ENCODE results near the gene ATF7. TPM values are rescaled to one million over a fixed set of nuclear protein-coding genes. Genes with fewer than 3 reads are reported as not detected.

Gene ATF7
- polyA plus RNA-seq, 3 donors, result 21.7 to 27.9 (median 24.4) TPM

DNA sequence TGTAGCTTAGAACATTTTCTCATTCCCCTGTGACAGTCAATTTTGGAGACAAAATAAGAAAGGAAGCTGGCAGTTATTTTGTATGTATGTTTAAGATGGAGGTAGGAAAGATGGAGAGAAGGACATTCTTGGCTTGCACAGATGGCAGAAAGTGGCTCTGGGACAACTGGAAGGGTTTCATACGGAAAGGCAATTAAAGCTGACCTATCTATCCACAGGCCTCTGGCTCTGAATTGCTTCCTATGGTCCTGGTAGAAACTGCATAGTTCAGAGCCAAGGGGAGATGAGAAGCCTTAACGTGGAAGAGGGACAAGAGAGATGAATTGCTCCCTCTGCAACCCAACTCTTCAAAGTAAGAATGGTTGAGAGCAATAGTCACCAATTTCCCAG, 110.9 kb downstream of the ATF7 start:
- H3K4me1 Mint-ChIP-seq, result no peaks in the 10 kb centered on the region
- no peak overlapping the region for H3K4me3 ChIP-seq (replicated peaks in 1 of 3; ENCODE audit: low read depth in 2 of 3, low read length in 3 of 3)
- DNase-seq, result no peak
- no CpG with 5 or more reads among the region's 2 CpGs for WGBS (ENCODE audit: insufficient coverage)
- no peaks in the 10 kb centered on the region for H3K9me3 Mint-ChIP-seq
- H2AFZ ChIP-seq (ENCODE audit: insufficient read depth, low read depth, low read length, poor library complexity, severe bottlenecking), result no peak overlapping the region
- H4K20me1 ChIP-seq (ENCODE audit: insufficient read depth, low read length), result no peaks in the 10 kb centered on the region
- peaks cover 96 to 100% of the 10 kb centered on the region in 2 donors for H3K36me3 ChIP-seq (replicated peaks in 1 of 2; ENCODE audit: control insufficient read depth in 1 of 2, insufficient read depth in 2 of 2, low read length in 2 of 2)
- no peak overlapping the region for H3K9ac ChIP-seq (ENCODE audit: insufficient read depth, low read length, poor library complexity, severe bottlenecking)
- peaks cover 82 to 95% of the 10 kb centered on the region in 2 donors for H3K36me3 Mint-ChIP-seq
- no peak overlapping the region for H3K27ac Mint-ChIP-seq
- no peaks in the 10 kb centered on the region for H3K27me3 ChIP-seq (ENCODE audit: control insufficient read depth in 2 of 2, insufficient read depth in 2 of 2, low read length in 2 of 2)
- H3K9me3 ChIP-seq (replicated peaks in 1 of 2; ENCODE audit: control insufficient read depth in 1 of 2, insufficient read depth in 1 of 2, low read length in 2 of 2), result no peaks in the 10 kb centered on the region
- H3K4me3 Mint-ChIP-seq, result no peak overlapping the region
- intact Hi-C loops (cut with micrococcal nuclease), result no loop called here
- TF ChIP-seq, protein P1, sequence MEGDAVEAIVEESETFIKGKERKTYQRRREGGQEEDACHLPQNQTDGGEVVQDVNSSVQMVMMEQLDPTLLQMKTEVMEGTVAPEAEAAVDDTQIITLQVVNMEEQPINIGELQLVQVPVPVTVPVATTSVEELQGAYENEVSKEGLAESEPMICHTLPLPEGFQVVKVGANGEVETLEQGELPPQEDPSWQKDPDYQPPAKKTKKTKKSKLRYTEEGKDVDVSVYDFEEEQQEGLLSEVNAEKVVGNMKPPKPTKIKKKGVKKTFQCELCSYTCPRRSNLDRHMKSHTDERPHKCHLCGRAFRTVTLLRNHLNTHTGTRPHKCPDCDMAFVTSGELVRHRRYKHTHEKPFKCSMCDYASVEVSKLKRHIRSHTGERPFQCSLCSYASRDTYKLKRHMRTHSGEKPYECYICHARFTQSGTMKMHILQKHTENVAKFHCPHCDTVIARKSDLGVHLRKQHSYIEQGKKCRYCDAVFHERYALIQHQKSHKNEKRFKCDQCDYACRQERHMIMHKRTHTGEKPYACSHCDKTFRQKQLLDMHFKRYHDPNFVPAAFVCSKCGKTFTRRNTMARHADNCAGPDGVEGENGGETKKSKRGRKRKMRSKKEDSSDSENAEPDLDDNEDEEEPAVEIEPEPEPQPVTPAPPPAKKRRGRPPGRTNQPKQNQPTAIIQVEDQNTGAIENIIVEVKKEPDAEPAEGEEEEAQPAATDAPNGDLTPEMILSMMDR (IDR thresholded peaks at IDR 0.05), result no peak
- no peaks in the 10 kb centered on the region for H3K4me1 ChIP-seq (ENCODE audit: control insufficient read depth in 1 of 2, insufficient read depth in 2 of 2, low read length in 2 of 2)
- no peak overlapping the region for H3K4me2 ChIP-seq (replicated peaks; ENCODE audit: extremely low read depth, low read length, poor library complexity, severe bottlenecking)
- no peaks in the 10 kb centered on the region for H3K79me2 ChIP-seq (ENCODE audit: insufficient read depth, low read length)
- H3K27ac ChIP-seq (ENCODE audit: low read depth in 1 of 2, low read length in 2 of 2), result peak overlapping the region in 1 of 2 donors; percentile 29
- no peaks in the 10 kb centered on the region for H3K27me3 Mint-ChIP-seq (ENCODE audit: low read depth in 3 of 3)

DNA sequence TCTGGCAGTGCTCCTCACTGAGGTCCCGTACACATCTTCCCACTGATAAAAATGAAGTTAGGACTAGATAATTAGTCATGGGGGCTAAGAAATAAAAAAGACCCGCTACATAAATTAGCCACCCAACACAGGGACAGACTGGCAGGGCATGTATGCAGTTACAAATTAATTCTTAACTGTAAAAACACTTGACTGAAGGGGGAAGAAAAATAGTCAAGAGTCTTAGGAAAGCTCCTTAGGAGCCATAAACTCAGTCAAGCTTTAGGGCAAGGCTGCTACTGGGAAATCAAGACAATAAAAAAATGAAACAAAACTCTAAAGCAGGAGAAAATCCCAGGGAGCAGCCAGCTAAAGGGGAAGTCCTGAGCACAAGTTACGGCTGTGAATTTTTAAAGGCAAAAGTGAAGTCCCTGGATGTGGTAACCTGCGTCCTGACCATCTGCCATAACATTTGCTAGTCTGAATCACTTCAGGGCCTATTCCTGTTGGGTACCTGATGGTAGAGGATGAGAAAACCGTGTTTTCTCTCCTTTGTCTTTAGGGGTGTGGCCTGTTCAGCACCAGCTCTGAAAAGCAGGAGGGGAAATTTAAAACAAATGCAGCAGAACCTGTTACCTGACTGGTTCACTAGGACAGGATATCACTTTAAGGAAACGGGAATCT, 111.4 kb downstream of the ATF7 start:
- Mint-ChIP-seq H3K4me1 (no peaks in the 10 kb centered on the region), H3K27me3 (ENCODE audit: low read depth in 3 of 3) (no peaks in the 10 kb centered on the region), H3K4me3 (no peak overlapping the region), H3K27ac (no peak overlapping the region), H3K36me3 (peaks cover 78 to 94% of the 10 kb centered on the region in 2 donors), H3K9me3 (no peaks in the 10 kb centered on the region)
- Histone ChIP-seq H3K4me2 (replicated peaks; ENCODE audit: extremely low read depth, low read length, poor library complexity, severe bottlenecking) (no peak overlapping the region), H3K9ac (ENCODE audit: insufficient read depth, low read length, poor library complexity, severe bottlenecking) (no peak overlapping the region), H3K4me1 (ENCODE audit: control insufficient read depth in 1 of 2, insufficient read depth in 2 of 2, low read length in 2 of 2) (no peaks in the 10 kb centered on the region), H3K79me2 (ENCODE audit: insufficient read depth, low read length) (no peaks in the 10 kb centered on the region), H3K27ac (ENCODE audit: low read depth in 1 of 2, low read length in 2 of 2) (no peak overlapping the region), H3K36me3 (replicated peaks in 1 of 2; ENCODE audit: control insufficient read depth in 1 of 2, insufficient read depth in 2 of 2, low read length in 2 of 2) (peaks cover 93 to 99% of the 10 kb centered on the region in 2 donors), H4K20me1 (ENCODE audit: insufficient read depth, low read length) (no peaks in the 10 kb centered on the region), H3K27me3 (ENCODE audit: control insufficient read depth in 2 of 2, insufficient read depth in 2 of 2, low read length in 2 of 2) (no peaks in the 10 kb centered on the region), H3K9me3 (replicated peaks in 1 of 2; ENCODE audit: control insufficient read depth in 1 of 2, insufficient read depth in 1 of 2, low read length in 2 of 2) (no peaks in the 10 kb centered on the region), H2AFZ (ENCODE audit: insufficient read depth, low read depth, low read length, poor library complexity, severe bottlenecking) (no peak overlapping the region), H3K4me3 (replicated peaks in 1 of 3; ENCODE audit: low read depth in 2 of 3, low read length in 3 of 3) (no peak overlapping the region)
- DNase-seq, result no peak
- intact Hi-C loops (cut with micrococcal nuclease), result no loop called here
- TF ChIP-seq, protein P1 (IDR thresholded peaks at IDR 0.05), result no peak
- WGBS (ENCODE audit: insufficient coverage), result 57% methylated on average over 2 of the region's 6 CpGs

All from CD14-positive monocyte (primary cell).